ENCODE data around the gene IFI6. TPM values are rescaled to one million over a fixed set of nuclear protein-coding genes. Genes with fewer than 3 reads are reported as not detected.
A peak's percentile ranks its signal among the peaks of the same experiment; 100 is the strongest.

Gene IFI6
- total RNA-seq, 1 experiment from 2014 or later, result 426 TPM

DNA sequence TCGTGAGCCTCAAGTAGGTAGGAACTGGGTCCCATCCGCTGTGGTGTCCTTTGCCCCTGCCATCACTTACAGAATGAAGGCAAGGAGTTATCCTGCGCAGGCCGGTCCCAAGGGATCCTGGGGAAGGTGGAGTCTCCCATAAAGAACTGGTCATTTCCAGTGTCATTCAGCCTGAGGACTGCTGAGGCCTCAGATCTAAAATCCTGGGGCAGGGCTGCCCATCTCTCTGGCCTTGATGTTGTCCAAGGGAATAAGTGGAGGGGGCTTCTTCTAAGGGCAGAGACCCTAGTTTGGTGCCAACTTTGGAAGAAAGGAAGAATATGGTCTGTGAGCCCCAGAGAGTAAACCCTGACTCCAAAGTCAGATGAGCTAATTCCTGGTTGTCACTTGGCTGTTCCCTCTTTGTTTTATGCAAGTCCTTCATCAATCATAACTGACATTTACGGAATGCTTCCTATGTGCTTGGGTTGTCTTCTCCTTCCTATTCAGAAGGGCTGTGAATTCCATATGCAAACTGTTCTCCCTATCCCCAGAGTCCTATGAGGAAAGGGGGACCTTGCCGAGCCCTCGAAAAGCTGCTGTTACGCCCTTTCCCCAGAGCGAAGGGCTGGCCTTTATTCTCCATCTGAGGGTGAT lies 6.9 kb downstream of the IFI6 start:
- Mint-ChIP-seq H3K9me3 (ENCODE audit: low read depth, unreplicated experiment) (no peaks in the 10 kb centered on the region), H3K4me3 (ENCODE audit: low read depth, unreplicated experiment) (no peak overlapping the region), H3K36me3 (ENCODE audit: insufficient read depth, unreplicated experiment) (peaks cover 3% of the 10 kb centered on the region), H3K4me1 (ENCODE audit: low read depth, unreplicated experiment) (peaks cover 15% of the 10 kb centered on the region), H3K27me3 (ENCODE audit: unreplicated experiment) (no peaks in the 10 kb centered on the region), H3K27ac (ENCODE audit: unreplicated experiment) (no peak overlapping the region)
- CTCF ChIA-PET, result interaction anchor here (0.7 to 1.0 kb wide), 2 partner anchors 26 to 50 kb away, joined by 3 read pairs; no protein-coding TSS in a partner anchor
- intact Hi-C loops (cut with micrococcal nuclease; ENCODE audit: unreplicated experiment), result no loop called here
- no TSS peak for BruUV-seq (replicated peaks)
- no peak for TF ChIP-seq CTCF (IDR thresholded peaks at IDR 0.05; ENCODE audit: unreplicated experiment)
- DNase-seq, result no peak

DNA sequence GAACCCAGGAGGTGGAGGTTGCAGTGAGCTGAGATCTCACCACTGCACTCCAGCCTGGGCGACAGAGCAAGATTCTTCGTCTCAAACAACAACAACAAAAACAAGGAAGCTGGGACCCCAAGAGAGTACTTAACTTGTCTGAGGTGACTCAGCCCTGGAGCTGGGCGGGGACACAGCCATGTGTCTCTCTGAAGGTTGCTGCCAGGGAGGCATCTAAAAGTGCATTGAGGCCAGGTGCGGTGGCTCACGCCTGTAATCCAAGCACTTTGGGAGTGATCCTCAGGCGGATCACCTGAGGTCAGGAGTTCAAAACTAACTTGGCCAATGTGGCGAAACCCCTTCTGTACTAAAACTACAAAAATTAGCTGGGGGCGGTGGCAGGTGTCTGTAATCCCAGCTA lies 7.7 kb downstream of the IFI6 start:
- BruUV-seq (replicated peaks), result no TSS peak
- Mint-ChIP-seq H3K4me1 (ENCODE audit: low read depth, unreplicated experiment) (peaks cover 17% of the 10 kb centered on the region), H3K4me3 (ENCODE audit: low read depth, unreplicated experiment) (no peak overlapping the region), H3K27me3 (ENCODE audit: unreplicated experiment) (no peaks in the 10 kb centered on the region), H3K9me3 (ENCODE audit: low read depth, unreplicated experiment) (no peaks in the 10 kb centered on the region), H3K36me3 (ENCODE audit: insufficient read depth, unreplicated experiment) (peaks cover 9% of the 10 kb centered on the region), H3K27ac (ENCODE audit: unreplicated experiment) (no peak overlapping the region)
- DNase-seq, result no peak
- CTCF ChIA-PET, result interaction anchor here (0.7 to 1.5 kb wide), 3 partner anchors 49 to 248 kb away, joined by 3 to 6 read pairs (median 4); no protein-coding TSS in a partner anchor
- no peak for TF ChIP-seq CTCF (IDR thresholded peaks at IDR 0.05; ENCODE audit: unreplicated experiment)
- intact Hi-C loops (cut with micrococcal nuclease; ENCODE audit: unreplicated experiment), result loop anchor here (5.0 kb wide), 1 partner anchor 107 kb away; no protein-coding TSS in a partner anchor

- CTCF ChIA-PET, result interaction anchor here (0.6 to 1.5 kb wide), 11 partner anchors 19 to 362 kb away, joined by 3 to 7 read pairs (median 3); no protein-coding TSS in a partner anchor
- H3K27me3 Mint-ChIP-seq (ENCODE audit: unreplicated experiment), result no peaks in the 10 kb centered on the region
- no peak overlapping the region for H3K4me3 Mint-ChIP-seq (ENCODE audit: low read depth, unreplicated experiment)
These were observed 9.1 kb downstream of the IFI6 start for GRCh38 chr1:27662707-27663393.

DNA sequence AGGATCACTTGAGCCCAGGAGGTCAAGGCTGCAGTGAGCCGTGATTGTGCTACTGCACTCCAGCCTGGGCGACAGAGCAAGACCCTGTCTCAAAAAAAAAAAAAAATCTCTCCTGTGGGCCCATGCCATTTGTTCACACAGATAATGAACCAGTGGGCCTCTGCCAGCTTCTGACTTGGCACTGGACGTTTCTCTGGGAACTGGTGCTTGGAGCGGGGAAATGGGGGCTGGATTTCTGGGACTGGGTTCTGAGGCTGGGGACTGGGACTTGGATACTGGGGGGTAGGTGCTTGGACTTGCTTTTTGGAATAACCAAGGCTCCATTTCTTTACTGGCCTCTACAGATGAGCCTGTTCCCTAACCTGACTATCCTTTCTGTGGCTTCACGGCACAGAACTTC lies 9.7 kb downstream of the IFI6 start:
- intact Hi-C loops (cut with micrococcal nuclease; ENCODE audit: unreplicated experiment), result loop anchor here (5.0 kb wide), 1 partner anchor 105 kb away; no protein-coding TSS in a partner anchor
- Mint-ChIP-seq H3K4me1 (ENCODE audit: low read depth, unreplicated experiment) (peaks cover 27% of the 10 kb centered on the region), H3K36me3 (ENCODE audit: insufficient read depth, unreplicated experiment) (peaks cover 17% of the 10 kb centered on the region), H3K9me3 (ENCODE audit: low read depth, unreplicated experiment) (no peaks in the 10 kb centered on the region), H3K27me3 (ENCODE audit: unreplicated experiment) (no peaks in the 10 kb centered on the region), H3K4me3 (ENCODE audit: low read depth, unreplicated experiment) (no peak overlapping the region), H3K27ac (ENCODE audit: unreplicated experiment) (no peak overlapping the region)
- BruUV-seq (replicated peaks), result no TSS peak
- DNase-seq, result no peak
- no peak for TF ChIP-seq CTCF (IDR thresholded peaks at IDR 0.05; ENCODE audit: unreplicated experiment)
- CTCF ChIA-PET, result interaction anchor here (0.6 to 1.4 kb wide), 5 partner anchors 56 to 297 kb away, joined by 3 to 9 read pairs (median 4); no protein-coding TSS in a partner anchor

More at GRCh38 chr1:27662707-27663393, 9.1 kb downstream of the IFI6 start:
- Mint-ChIP-seq H3K27ac (ENCODE audit: unreplicated experiment) (peak overlapping the region; percentile 82), H3K36me3 (ENCODE audit: insufficient read depth, unreplicated experiment) (peaks cover 17% of the 10 kb centered on the region), H3K9me3 (ENCODE audit: low read depth, unreplicated experiment) (no peaks in the 10 kb centered on the region), H3K4me1 (ENCODE audit: low read depth, unreplicated experiment) (peaks cover 27% of the 10 kb centered on the region)
- DNase-seq, result peak; percentile 80
- peak; percentile 76 for TF ChIP-seq CTCF (IDR thresholded peaks at IDR 0.05; ENCODE audit: unreplicated experiment)
- intact Hi-C loops (cut with micrococcal nuclease; ENCODE audit: unreplicated experiment), result loop anchor here (1.0 to 5.0 kb wide), 2 partner anchors 57 to 106 kb away; no protein-coding TSS in a partner anchor
- no TSS peak for BruUV-seq (replicated peaks)
